HG02623 (cell line): ENCODE measurements around the gene TNFRSF8.
"Not testable (repeated sequence)": the region's sequence is repeated elsewhere in the genome, so short reads cannot be mapped to it uniquely, and the experiment has no call there.

ENCODE experiments used
- ATAC-seq: cut with Tn5 transposase; IDR thresholded peaks from one replicate; pipeline ENCODE4 v1.9.1; 2021; ENCODE audit warnings: moderate library complexity; ENCODE audit not compliant: unreplicated experiment

The TNFRSF8 gene

DNA sequence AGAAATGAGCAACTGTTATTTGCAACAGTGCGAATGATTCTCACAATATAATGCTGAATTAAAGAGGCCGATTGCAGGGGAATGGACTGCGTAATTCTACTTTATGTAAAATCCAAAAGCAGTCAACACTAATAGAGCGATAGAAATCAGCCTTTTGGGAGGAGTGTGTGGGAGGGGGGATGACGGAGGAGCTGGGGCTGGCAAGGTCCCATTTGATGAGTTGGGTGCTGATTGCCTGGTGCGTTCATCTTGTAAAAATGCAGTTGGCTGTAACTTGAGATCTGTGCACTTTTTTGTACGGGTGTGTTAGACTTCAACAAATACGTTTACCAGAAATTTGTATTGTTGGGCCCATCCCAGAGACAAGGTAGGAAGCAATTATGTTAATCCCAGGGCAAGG, 20.7 kb downstream of the TNFRSF8 start:
- no peak for ATAC-seq

- no peak for ATAC-seq
Measured at GRCh38 chr1:12085643-12086260, 22.6 kb downstream of the TNFRSF8 start.

GRCh38 chr1:12087797-12088314, 24.8 kb downstream of the TNFRSF8 start:
- ATAC-seq: no peak

DNA sequence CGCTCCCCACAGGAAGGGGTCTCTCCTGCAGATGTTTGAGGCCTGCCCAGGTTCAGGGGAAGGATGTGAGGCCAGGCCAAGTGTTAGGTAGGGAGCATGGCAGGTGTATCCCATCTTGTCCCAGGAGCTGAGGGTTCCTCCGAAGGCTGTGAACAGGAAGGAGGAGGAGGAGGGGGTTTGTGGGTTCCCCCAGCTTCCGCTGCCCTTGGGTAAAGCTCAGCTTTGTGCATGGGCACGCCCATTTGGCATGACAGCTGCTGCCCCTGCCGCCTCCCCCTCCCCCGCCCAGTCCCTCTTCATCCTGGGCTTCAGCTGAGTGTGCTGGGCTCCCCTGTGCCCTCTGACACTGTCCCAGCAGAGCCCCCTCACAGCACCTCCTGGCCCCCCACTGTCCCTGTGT, 25.5 kb downstream of the TNFRSF8 start:
- ATAC-seq: no peak

GRCh38 chr1:12090326-12090725, 27.2 kb downstream of the TNFRSF8 start:
- ATAC-seq: no peak

DNA sequence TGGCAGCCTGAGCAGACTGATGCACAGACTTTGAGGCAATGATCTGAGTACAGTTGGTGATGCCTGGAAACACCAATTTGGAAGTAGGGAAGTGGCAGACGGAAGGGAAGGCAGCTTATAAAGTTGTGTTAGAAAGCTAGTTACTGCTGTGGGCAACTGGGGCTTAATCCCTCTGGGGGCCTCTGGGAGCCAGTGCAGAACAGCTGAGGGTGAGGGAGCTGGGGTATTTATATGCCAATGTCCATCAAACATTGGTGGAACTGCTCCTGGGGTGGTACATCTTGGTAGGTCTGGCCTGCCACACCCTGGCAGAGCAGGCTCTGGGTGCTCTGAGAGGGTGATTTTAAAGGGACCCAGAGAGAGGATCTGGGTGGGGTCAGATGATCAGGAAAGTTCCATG, 28.1 kb downstream of the TNFRSF8 start:
- ATAC-seq: no peak

DNA sequence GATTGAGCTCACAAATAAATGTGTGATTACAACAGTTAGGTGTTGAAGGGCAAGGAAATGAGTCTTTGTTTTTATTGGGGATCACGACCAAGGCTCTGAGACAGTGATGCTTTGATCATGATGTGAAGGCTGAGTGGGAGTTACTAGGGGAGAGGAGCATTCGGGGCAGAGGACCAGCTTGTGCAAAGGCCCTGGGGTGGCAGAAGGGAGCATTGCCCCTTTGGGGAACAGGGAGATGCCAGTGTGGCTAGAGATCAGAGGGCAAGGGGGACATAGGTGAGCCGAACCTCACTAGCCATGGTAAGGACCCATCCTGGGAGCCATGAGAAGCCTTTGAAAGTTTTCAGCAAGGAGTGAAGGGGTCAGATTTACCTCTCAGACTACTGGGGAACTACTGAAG, 31.1 kb downstream of the TNFRSF8 start:
- ATAC-seq: no peak

GRCh38 chr1:12095452-12096263, 32.6 kb downstream of the TNFRSF8 start:
- no peak for ATAC-seq

- ATAC-seq: no peak
Measured at GRCh38 chr1:12096615-12097014, 33.5 kb downstream of the TNFRSF8 start.

DNA sequence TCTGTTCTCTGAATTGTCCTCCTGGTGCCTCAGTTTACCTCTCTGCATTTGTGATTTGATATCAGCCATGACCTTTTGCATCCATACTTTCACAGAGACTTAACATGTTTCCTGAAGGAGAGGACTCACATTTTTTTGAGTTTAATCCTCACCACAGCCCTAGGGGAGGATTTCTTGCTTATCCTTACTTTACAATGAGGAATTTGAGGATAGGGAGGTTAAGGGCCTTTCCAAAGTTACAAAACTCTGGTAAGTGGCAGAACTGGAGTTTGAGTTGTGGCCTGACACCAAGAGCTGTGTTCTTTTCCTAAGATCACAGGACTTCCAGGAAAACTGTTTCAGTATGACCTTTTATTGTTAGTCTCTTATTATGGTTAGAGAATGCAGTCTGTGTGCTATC, 34.2 kb downstream of the TNFRSF8 start:
- no peak for ATAC-seq

DNA sequence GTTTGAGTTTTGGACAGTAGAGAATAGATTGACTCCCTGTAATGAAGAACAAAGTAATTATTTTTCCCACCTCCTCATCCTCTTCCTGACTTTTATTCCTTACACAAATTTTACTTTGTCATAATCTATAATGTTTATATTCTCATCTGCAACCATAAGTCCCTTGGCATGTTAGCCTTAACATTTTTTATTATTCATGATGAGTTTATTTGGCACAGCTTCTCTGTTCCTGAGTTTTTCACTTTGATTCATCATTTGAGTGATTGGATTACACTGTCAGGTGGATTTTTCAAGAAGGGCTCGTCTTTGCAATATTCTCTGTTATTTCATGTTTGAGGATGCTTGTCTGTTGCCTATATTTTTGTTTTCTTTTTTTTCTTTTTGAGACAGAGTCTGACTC, 35.7 kb downstream of the TNFRSF8 start:
- no peak for ATAC-seq

GRCh38 chr1:12099610-12100009, 36.5 kb downstream of the TNFRSF8 start:
- ATAC-seq: no peak

GRCh38 chr1:12100071-12100470, 37.0 kb downstream of the TNFRSF8 start:
- ATAC-seq: no peak

DNA sequence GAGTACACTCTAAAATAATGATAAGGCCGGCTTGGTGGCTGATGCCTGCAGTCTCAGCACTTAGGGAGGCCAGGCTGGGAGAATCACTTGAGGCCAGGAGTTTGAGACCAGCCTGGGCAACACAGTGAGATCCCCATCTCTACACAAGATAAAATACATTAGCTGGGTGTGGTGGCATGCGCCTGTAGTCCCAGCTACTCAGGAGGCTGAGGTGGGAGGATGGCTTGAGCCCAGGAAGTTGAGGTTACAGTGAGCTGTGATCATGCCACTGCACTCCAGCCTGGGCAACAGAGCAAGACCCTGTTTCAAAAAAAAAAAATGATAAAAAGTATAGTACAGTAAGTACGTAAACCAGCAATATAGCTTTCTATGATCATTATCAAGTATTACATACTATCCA, 38.0 kb downstream of the TNFRSF8 start:
- not testable (repeated sequence) for ATAC-seq

GRCh38 chr1:12102066-12102465, 39.0 kb downstream of the TNFRSF8 start:
- no peak for ATAC-seq

- no peak for ATAC-seq
Measured at GRCh38 chr1:12104417-12104816, 41.3 kb downstream of the TNFRSF8 start.

DNA sequence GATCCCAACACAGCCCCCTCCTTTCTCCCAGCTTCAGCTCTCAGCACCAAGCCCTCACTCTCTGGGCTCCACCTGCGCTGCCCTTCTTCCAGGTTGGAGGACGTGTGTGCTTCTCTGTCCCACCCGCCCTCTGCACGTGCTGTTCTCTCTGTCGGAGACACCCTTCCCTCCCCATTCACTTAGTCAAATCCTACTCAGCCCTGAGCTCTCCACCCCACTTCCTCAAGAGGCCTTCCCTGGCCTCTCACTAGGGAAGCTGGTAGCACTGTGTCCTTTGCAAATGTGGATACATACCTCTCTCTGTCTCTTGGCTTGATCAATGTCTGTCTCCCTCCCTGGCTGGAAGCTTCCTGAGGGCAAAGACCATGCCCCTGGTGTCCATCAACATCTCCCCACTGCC, 43.0 kb downstream of the TNFRSF8 start:
- ATAC-seq: no peak

GRCh38 chr1:12106861-12107260, 43.8 kb downstream of the TNFRSF8 start:
- ATAC-seq: not testable (repeated sequence)

GRCh38 chr1:12107718-12108117, 44.6 kb downstream of the TNFRSF8 start:
- no peak for ATAC-seq

GRCh38 chr1:12109901-12110300, 46.8 kb downstream of the TNFRSF8 start:
- ATAC-seq: no peak

GRCh38 chr1:12111741-12112140, 48.6 kb downstream of the TNFRSF8 start:
- no peak for ATAC-seq

DNA sequence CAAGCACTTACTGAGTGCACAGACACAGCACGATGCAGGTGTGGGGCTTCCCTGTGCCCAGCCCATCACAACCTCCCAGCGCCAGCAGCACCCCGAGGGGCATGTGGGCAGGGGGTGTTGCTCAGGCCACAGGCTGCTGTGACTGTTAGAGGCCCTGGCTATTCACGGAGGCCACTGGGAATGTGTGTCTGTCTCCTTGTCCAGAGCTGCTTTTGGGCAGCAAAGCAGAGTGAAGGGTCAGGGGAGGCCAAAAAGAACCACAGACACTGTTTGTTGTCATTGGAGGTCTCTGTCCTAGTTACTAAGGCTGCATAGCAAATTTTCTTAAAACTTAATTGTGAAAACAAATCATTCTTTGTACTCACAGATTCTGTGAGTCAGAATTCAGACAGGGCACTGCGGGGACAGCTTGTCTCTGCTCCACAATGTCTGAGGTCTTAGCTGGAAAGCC, 49.6 kb downstream of the TNFRSF8 start:
- ATAC-seq: no peak
